B cell (primary cell): Measurements from ENCODE around the gene TRPC4AP. TPM values are rescaled to one million over a fixed set of nuclear protein-coding genes. Genes with fewer than 3 reads are reported as not detected.

Experiments
- ATAC-seq: fragments of 200-7000 bp; cut with Tn5 transposase; one replicate; pipeline ENCODE4 v1.10.0; 2021; ENCODE audit warnings: low read depth, mild to moderate bottlenecking, moderate number of reproducible peaks, moderate library complexity
- CTCF ChIA-PET: fragments of 350-600 bp; sonication (Branson Sonifier 250); formaldehyde crosslinking; loops from one replicate; lab custom pipeline; 2021; ENCODE audit warnings: antibody characterized with exemption, inconsistent platforms; lab: Charles Lee
- POLR2A ChIA-PET: fragments of 350-600 bp; sonication (Branson Sonifier 250); formaldehyde crosslinking; loops from one replicate; lab custom pipeline; 2021; ENCODE audit warnings: antibody characterized with exemption; lab: Charles Lee
- DNase-seq: peaks from one replicate; pipeline ENCODE4 v3.0.0; 2013
- H2AFZ ChIP-seq: 2 replicates; pipeline ENCODE4 v1.6.1; 2012; ENCODE audit warnings: mild to moderate bottlenecking, low read depth, low read length; ENCODE audit not compliant: insufficient read depth, poor library complexity, severe bottlenecking
- H3K27ac ChIP-seq, 2 donors: 1 replicate in 1 of 2; 2 replicates in 1 of 2; pipeline ENCODE4 v1.5.1; 2012 to 2013; ENCODE audit warnings: low read length in 2 of 2, mild to moderate bottlenecking in 2 of 2, moderate library complexity in 1 of 2
- H3K27me3 ChIP-seq, 4 experiments: fragments of 200-600 bp in 1 of 4; sonication (generic) in 1 of 4; replicated peaks in 1 of 4; 1 replicate in 2 of 4; 2 replicates in 2 of 4; pipeline versions ENCODE4 v1.6.1 to v1.7.0; 2013 to 2016; ENCODE audit warnings: low read length in 3 of 4, mild to moderate bottlenecking in 2 of 4, mixed read lengths in 1 of 4, moderate library complexity in 1 of 4; ENCODE audit not compliant: insufficient read depth in 4 of 4, control insufficient read depth in 3 of 4; ENCODE audit errors: control extremely low read depth in 1 of 4
- H3K36me3 ChIP-seq, 2 experiments: replicated peaks in 1 of 2; 1 replicate in 1 of 2; 2 replicates in 1 of 2; pipeline versions ENCODE4 v1.6.1 to v1.7.1; 2013; ENCODE audit warnings: low read length in 1 of 2; ENCODE audit not compliant: insufficient read depth in 2 of 2, control insufficient read depth in 1 of 2; ENCODE audit errors: control extremely low read depth in 1 of 2, extremely low read depth in 1 of 2
- H3K4me1 ChIP-seq, 2 donors: fragments of 200-600 bp in 1 of 2; sonication (generic) in 1 of 2; 1 replicate in 1 of 2; 2 replicates in 1 of 2; pipeline versions ENCODE4 v1.5.1 to v1.6.1; 2013 to 2017; ENCODE audit warnings: low read length in 2 of 2; ENCODE audit not compliant: control insufficient read depth in 2 of 2, insufficient read depth in 2 of 2
- H3K4me2 ChIP-seq: replicated peaks from 2 replicates; pipeline ENCODE3; 2012; ENCODE audit warnings: mild to moderate bottlenecking, low read depth, low read length; ENCODE audit not compliant: poor library complexity, severe bottlenecking
- H3K4me3 ChIP-seq, 5 experiments: fragments of 200-600 bp in 1 of 5; sonication (generic) in 1 of 5; 1 replicate in 3 of 5; 2 replicates in 2 of 5; pipeline versions ENCODE4 v1.5.1 to v1.7.0; 2011 to 2016; ENCODE audit warnings: low read length in 4 of 5, mild to moderate bottlenecking in 4 of 5, low read depth in 2 of 5, control low read depth in 1 of 5, moderate library complexity in 1 of 5; ENCODE audit not compliant: insufficient read depth in 1 of 5; ENCODE audit errors: control extremely low read depth in 1 of 5, extremely low read depth in 1 of 5
- H3K79me2 ChIP-seq: fragments of 200-600 bp; sonication (generic); one replicate; pipeline ENCODE4 v1.6.0; 2016; ENCODE audit warnings: low read length; ENCODE audit not compliant: control insufficient read depth, insufficient read depth
- H3K9ac ChIP-seq: fragments of 200-600 bp; sonication (generic); 2 replicates; pipeline ENCODE4 v1.6.1; 2017; ENCODE audit warnings: mild to moderate bottlenecking, low read length, moderate library complexity
- H3K9me3 ChIP-seq, 3 donors: one replicate each; pipeline versions ENCODE4 v1.6.1 to v1.7.1; 2013; ENCODE audit warnings: low read length in 2 of 3; ENCODE audit not compliant: control insufficient read depth in 2 of 3, insufficient read depth in 1 of 3; ENCODE audit errors: control extremely low read depth in 1 of 3
- H4K20me1 ChIP-seq: 2 replicates; pipeline ENCODE4 v1.6.0; 2012; ENCODE audit warnings: mild to moderate bottlenecking, low read length; ENCODE audit not compliant: insufficient read depth, control insufficient read depth, poor library complexity, severe bottlenecking
- H3K27ac Mint-ChIP-seq: one replicate; pipeline ENCODE4 v1.8.0; 2021; ENCODE audit warnings: mixed read lengths
- H3K27me3 Mint-ChIP-seq: one replicate; pipeline ENCODE4 v1.8.0; 2021; ENCODE audit warnings: mixed read lengths
- H3K4me1 Mint-ChIP-seq: one replicate; pipeline ENCODE4 v1.8.0; 2021; ENCODE audit warnings: mixed read lengths
- H3K4me3 Mint-ChIP-seq: one replicate; pipeline ENCODE4 v1.8.0; 2021; ENCODE audit warnings: mixed read lengths
- H3K9me3 Mint-ChIP-seq: one replicate; pipeline ENCODE4 v1.8.0; 2022; ENCODE audit warnings: mixed read lengths; ENCODE audit not compliant: insufficient read depth
- EZH2 ChIP-seq: IDR thresholded peaks from 2 replicates; pipeline ENCODE4 v1.6.1; 2012; ENCODE audit warnings: borderline replicate concordance, low read depth, mild to moderate bottlenecking, moderate library complexity, low read length; ENCODE audit not compliant: insufficient read depth, poor library complexity, severe bottlenecking
- WGBS: methylation state at CpG from one replicate; pipeline ENCODE4 v1.1.5; 2013; ENCODE audit warnings: missing lambda C conversion rate; ENCODE audit not compliant: insufficient coverage; 5-methylcytosine and 5-hydroxymethylcytosine counted together
- intact Hi-C: fragments of 100-400 bp; cut with micrococcal nuclease; formaldehyde crosslinking; loops from one replicate; pipeline ENCODE4 v1.10.0; 2022
- polyA plus RNA-seq: library from polyadenylated mRNA; depleted of rRNA; stranded (reverse); fragments of >200 nt; gene quantifications from 2 replicates; pipeline ENCODE4 v1.2.3, GENCODE V29; 2012
- total RNA-seq, 2 donors: library from RNA; stranded (reverse); fragments of 120-200 nt in 1 of 2; gene quantifications; 1 replicate in 1 of 2; 2 replicates in 1 of 2; pipeline versions ENCODE4 v1.2.3 to v1.2.4, GENCODE V29; 2013 to 2022
- TF ChIP-seq, protein P1 (sequence below): fragments of 200-600 bp; IDR thresholded peaks from one replicate; pipeline ENCODE4 v1.8.0; 2022; ENCODE audit warnings: antibody characterized with exemption, mild to moderate bottlenecking

TRPC4AP gene
- total and polyA plus RNA-seq, 2 donors (not counting 1 experiment from before 2014, with no cell fraction given), result 62.5 to 73.2 TPM

GRCh38 chr20:34970193-34970840 is 122.3 kb downstream of the TRPC4AP start:
- H3K27ac Mint-ChIP-seq, result no peak overlapping the region
- ChIA-PET CTCF (no interaction called here), POLR2A (no interaction called here)
- ATAC-seq (no peak), DNase-seq (no peak)
- no peaks in the 10 kb centered on the region for H3K27me3 ChIP-seq
- no peaks in the 10 kb centered on the region for H4K20me1 ChIP-seq
- no peaks in the 10 kb centered on the region for H3K4me1 ChIP-seq
- intact Hi-C loops, result no loop called here
- H3K36me3 ChIP-seq, result no peaks in the 10 kb centered on the region
- 96% methylated on average over 7 of the region's 7 CpGs for WGBS
- H3K9me3 Mint-ChIP-seq, result no peaks in the 10 kb centered on the region
- no peak overlapping the region for H3K9ac ChIP-seq
- no peak overlapping the region for H3K4me3 ChIP-seq
- no peaks in the 10 kb centered on the region for H3K79me2 ChIP-seq
- no peak overlapping the region for H3K4me2 ChIP-seq
- no peaks in the 10 kb centered on the region for H3K27me3 Mint-ChIP-seq
- no peaks in the 10 kb centered on the region for H3K4me1 Mint-ChIP-seq
- no peaks in the 10 kb centered on the region for H3K9me3 ChIP-seq
- no peak overlapping the region for H3K27ac ChIP-seq
- no peak overlapping the region for H3K4me3 Mint-ChIP-seq
- no peak overlapping the region for H2AFZ ChIP-seq
- TF ChIP-seq, protein P1, sequence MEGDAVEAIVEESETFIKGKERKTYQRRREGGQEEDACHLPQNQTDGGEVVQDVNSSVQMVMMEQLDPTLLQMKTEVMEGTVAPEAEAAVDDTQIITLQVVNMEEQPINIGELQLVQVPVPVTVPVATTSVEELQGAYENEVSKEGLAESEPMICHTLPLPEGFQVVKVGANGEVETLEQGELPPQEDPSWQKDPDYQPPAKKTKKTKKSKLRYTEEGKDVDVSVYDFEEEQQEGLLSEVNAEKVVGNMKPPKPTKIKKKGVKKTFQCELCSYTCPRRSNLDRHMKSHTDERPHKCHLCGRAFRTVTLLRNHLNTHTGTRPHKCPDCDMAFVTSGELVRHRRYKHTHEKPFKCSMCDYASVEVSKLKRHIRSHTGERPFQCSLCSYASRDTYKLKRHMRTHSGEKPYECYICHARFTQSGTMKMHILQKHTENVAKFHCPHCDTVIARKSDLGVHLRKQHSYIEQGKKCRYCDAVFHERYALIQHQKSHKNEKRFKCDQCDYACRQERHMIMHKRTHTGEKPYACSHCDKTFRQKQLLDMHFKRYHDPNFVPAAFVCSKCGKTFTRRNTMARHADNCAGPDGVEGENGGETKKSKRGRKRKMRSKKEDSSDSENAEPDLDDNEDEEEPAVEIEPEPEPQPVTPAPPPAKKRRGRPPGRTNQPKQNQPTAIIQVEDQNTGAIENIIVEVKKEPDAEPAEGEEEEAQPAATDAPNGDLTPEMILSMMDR, result no peak
- no peak for TF ChIP-seq EZH2

DNA sequence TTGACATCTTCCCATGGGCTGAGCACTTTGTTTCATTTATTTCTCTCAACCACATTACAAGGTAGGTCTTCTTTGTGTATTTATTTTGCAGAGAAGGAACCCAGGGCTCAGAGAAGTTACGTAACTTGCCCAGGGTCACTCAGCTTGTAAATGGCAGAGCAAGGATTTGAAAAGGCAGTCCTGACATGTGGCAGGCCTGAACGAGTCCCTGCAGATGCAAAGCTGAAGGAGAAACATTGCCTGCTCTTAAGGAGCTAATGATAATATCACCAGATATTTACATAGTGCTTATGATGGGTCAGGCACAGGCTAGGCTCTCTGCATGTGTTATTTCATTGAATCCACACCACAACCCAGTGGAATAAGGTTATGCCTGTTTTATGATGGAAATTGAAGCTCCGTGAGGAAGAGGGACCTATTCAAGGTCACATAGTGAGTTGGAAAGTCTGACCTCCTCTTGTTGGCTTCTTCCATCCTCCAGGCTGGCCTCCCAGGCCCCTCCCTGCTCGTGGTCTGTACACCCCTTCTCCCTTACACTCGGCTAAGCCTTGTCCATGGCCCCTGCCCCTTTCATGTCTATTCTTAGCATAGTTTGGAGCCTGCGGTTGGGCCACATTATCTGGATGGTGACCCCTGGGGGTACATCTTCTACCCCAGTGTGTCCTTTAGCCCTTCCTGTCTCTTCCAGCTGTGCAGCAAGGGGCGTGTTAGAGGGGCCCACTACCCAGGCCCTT is 124.4 kb downstream of the TRPC4AP start:
- ATAC-seq (no peak), DNase-seq (no peak)
- Histone ChIP-seq H3K4me1 (no peaks in the 10 kb centered on the region), H3K27me3 (no peaks in the 10 kb centered on the region), H3K9me3 (no peaks in the 10 kb centered on the region), H3K36me3 (no peaks in the 10 kb centered on the region), H2AFZ (no peak overlapping the region), H3K4me3 (no peak overlapping the region), H3K79me2 (no peaks in the 10 kb centered on the region), H3K4me2 (no peak overlapping the region), H3K27ac (no peak overlapping the region), H3K9ac (no peak overlapping the region), H4K20me1 (no peaks in the 10 kb centered on the region)
- TF ChIP-seq, protein P1, result no peak
- TF ChIP-seq EZH2, result no peak
- ChIA-PET CTCF (no interaction called here), POLR2A (no interaction called here)
- Mint-ChIP-seq H3K27ac (no peak overlapping the region), H3K4me1 (no peaks in the 10 kb centered on the region), H3K4me3 (no peak overlapping the region), H3K9me3 (no peaks in the 10 kb centered on the region), H3K27me3 (peaks cover 5% of the 10 kb centered on the region)
- intact Hi-C loops, result no loop called here
- WGBS, result 90% methylated on average over 5 of the region's 7 CpGs
